Heart right ventricle (tissue), 16 donors: ENCODE data around the gene CCDC91. TPM values are rescaled to one million over a fixed set of nuclear protein-coding genes. Genes with fewer than 3 reads are reported as not detected.
A peak's percentile ranks its signal among the peaks of the same experiment; 100 is the strongest.

Source experiments
- ATAC-seq, 8 donors: fragments of 200-7000 bp; cut with Tn5 transposase; one replicate each; pipeline ENCODE4 v1.9.1; 2020; ENCODE audit warnings: mild to moderate bottlenecking in 8 of 8, moderate library complexity in 8 of 8, moderate number of reproducible peaks in 1 of 8
- DNase-seq, 2 donors: peaks; one replicate each; pipeline ENCODE4 v3.0.0-alpha.2; 2020
- H3K27ac ChIP-seq, 10 donors: fragments of 200-600 bp; sonication (generic) in 2 of 10; one replicate each; pipeline versions ENCODE4 v1.5.0 to v1.8.0; 2020 to 2022; ENCODE audit warnings: mild to moderate bottlenecking in 3 of 10
- H3K27me3 ChIP-seq, 7 donors: fragments of 200-600 bp; one replicate each; pipeline ENCODE4 v1.8.0; 2021 to 2022; ENCODE audit warnings: mild to moderate bottlenecking in 2 of 7
- H3K36me3 ChIP-seq, 9 donors: fragments of 200-600 bp; sonication (generic) in 1 of 9; one replicate each; pipeline versions ENCODE4 v1.5.0 to v1.8.0; 2020 to 2022; ENCODE audit warnings: mild to moderate bottlenecking in 2 of 9
- H3K4me1 ChIP-seq, 9 donors: fragments of 200-600 bp; sonication (generic) in 1 of 9; one replicate each; pipeline versions ENCODE4 v1.5.0 to v1.8.0; 2020 to 2022; ENCODE audit warnings: mild to moderate bottlenecking in 4 of 9
- H3K4me3 ChIP-seq, 10 donors: fragments of 200-600 bp; sonication (generic) in 2 of 10; one replicate each; pipeline versions ENCODE4 v1.5.0 to v1.8.0; 2020 to 2022; ENCODE audit warnings: mild to moderate bottlenecking in 7 of 10, moderate library complexity in 2 of 10
- H3K9me3 ChIP-seq, 11 donors: fragments of 200-600 bp in 10 of 11; sonication (generic) in 2 of 11; one replicate each; pipeline versions ENCODE4 v1.5.0 to v1.8.0; 2013 to 2022; ENCODE audit warnings: mild to moderate bottlenecking in 2 of 11, control low read depth in 1 of 11, moderate library complexity in 1 of 11
- WGBS, 2 donors: extraction: QIAGEN DNeasy Blood & Tissue Kit; methylation state at CpG; one replicate each; pipeline ENCODE4 v1.1.7; 2013; ENCODE audit warnings: inconsistent platforms in 1 of 2; 5-methylcytosine and 5-hydroxymethylcytosine counted together
- intact Hi-C, 10 donors: fragments of 100-400 bp; cut with DNase I; formaldehyde crosslinking; loops; one replicate each; pipeline versions ENCODE4 v1.11.1 to v1.14.2; 2022
- polyA plus RNA-seq, 2 donors: library from polyadenylated mRNA; stranded (reverse); fragments of 200-250 nt; gene quantifications; one replicate each; pipeline ENCODE4 v1.2.3, GENCODE V29; 2013
- total RNA-seq, 10 donors: library from RNA; stranded (reverse); fragmentation: NEBNext Ultra II Directional in 3 of 10; extraction: Animal tissue kit (Norgen Biotek cat#: 25700) in 3 of 10; gene quantifications; one replicate each; pipeline versions ENCODE4 v1.2.1 to v1.2.4, GENCODE V29; 2021 to 2023
- TF ChIP-seq, protein P1 (sequence below), 9 donors: fragments of 200-600 bp; sonication (generic) in 2 of 9; IDR thresholded peaks; one replicate each; pipeline versions ENCODE4 v1.5.0 to v1.8.0; 2021 to 2022; ENCODE audit warnings: antibody characterized with exemption in 9 of 9, mild to moderate bottlenecking in 5 of 9, moderate library complexity in 1 of 9
- donor health status: Arrhythmogenic right ventricular cardiomyopathy.
- donor health status: ischemic (EF 13 %, LVEDD 7.1; RV severe dilation, severe dysfunction).
- donor health status: healthy with polysubstance abuse.
- donor health status: DM: no; HTN: yes; CAD: no.
- donor health status: DM: no; HTN: no; CAD: no.
- donor health status: ischemic (EF 25% LVEDD 6.9; RV normal size, moderate dysfunction).
- donor health status: ischemic (EF 25% LVEDD 5.7; RV mildly dilated, moderate dysfunction).
- donor health status: healthy.
- donor health status: DM: yes; HTN: yes; CAD: no.
- donor health status: Ischemic cardiomyopathy.
- donor health status: ischemic (EF 35%, LVEDD 5.7; RV mildly dilated, moderate dysfunction).
- donor health status: nonischemic (EF 11% LVEDD 7.7; RV severe dilation, severe dysfunction).
- donor health status: DM: yes; HTN: yes; CAD: no.
- donor health status: PGD.
- donor health status: ischemic (EF 29% LVEDD 5.4; RV normal size, mild dysfunction).
- donor health status: nonischemic (EF 23%, LVEDD 6.1; RV moderate dilation, normal function).

CCDC91 gene
- total and polyA plus RNA-seq, 12 donors, result 20.5 to 66.4 (median 54.5) TPM

GRCh38 chr12:28536088-28536487 is 345.8 kb downstream of the CCDC91 start:
- no peak for ATAC-seq
- peaks cover 0 to 16% (median 5%) of the 10 kb centered on the region in 9 donors for H3K4me1 ChIP-seq
- WGBS, 2 donors, result 88 to 91% methylated on average over 2 of the region's 2 CpGs
- H3K27me3 ChIP-seq, result no peaks in the 10 kb centered on the region
- intact Hi-C loops, result no loop called here
- TF ChIP-seq, protein P1, sequence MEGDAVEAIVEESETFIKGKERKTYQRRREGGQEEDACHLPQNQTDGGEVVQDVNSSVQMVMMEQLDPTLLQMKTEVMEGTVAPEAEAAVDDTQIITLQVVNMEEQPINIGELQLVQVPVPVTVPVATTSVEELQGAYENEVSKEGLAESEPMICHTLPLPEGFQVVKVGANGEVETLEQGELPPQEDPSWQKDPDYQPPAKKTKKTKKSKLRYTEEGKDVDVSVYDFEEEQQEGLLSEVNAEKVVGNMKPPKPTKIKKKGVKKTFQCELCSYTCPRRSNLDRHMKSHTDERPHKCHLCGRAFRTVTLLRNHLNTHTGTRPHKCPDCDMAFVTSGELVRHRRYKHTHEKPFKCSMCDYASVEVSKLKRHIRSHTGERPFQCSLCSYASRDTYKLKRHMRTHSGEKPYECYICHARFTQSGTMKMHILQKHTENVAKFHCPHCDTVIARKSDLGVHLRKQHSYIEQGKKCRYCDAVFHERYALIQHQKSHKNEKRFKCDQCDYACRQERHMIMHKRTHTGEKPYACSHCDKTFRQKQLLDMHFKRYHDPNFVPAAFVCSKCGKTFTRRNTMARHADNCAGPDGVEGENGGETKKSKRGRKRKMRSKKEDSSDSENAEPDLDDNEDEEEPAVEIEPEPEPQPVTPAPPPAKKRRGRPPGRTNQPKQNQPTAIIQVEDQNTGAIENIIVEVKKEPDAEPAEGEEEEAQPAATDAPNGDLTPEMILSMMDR (IDR thresholded peaks at IDR 0.05), result no peak
- H3K9me3 ChIP-seq, result peaks cover 0 to 7% (median 0%) of the 10 kb centered on the region in 11 donors
- H3K27ac ChIP-seq, result no peak overlapping the region
- H3K4me3 ChIP-seq, result no peak overlapping the region
- DNase-seq, result no peak
- no peaks in the 10 kb centered on the region for H3K36me3 ChIP-seq

- WGBS, 2 donors, result 86 to 95% methylated on average over 1 of the region's 1 CpG
- ATAC-seq, result peak in 1 of 8 donors; percentile 62
- intact Hi-C loops, result no loop called here
- peaks cover 0 to 16% (median 5%) of the 10 kb centered on the region in 9 donors for H3K4me1 ChIP-seq
- H3K36me3 ChIP-seq, result no peaks in the 10 kb centered on the region
- H3K4me3 ChIP-seq, result no peak overlapping the region
- DNase-seq, result no peak
- TF ChIP-seq, protein P1 (IDR thresholded peaks at IDR 0.05), result no peak
- H3K9me3 ChIP-seq, result peaks cover 0 to 7% (median 0%) of the 10 kb centered on the region in 11 donors
- no peaks in the 10 kb centered on the region for H3K27me3 ChIP-seq
- peak overlapping the region in 1 of 10 donors; percentile 11 for H3K27ac ChIP-seq
These were observed 347.2 kb downstream of the CCDC91 start for GRCh38 chr12:28537474-28537873.

- WGBS, 2 donors, result 96% methylated on average over 4 of the region's 4 CpGs
- DNase-seq (no peak), ATAC-seq (no peak)
- Histone ChIP-seq H3K4me1 (peaks cover 0 to 16% (median 5%) of the 10 kb centered on the region in 9 donors), H3K9me3 (peaks cover 0 to 7% (median 0%) of the 10 kb centered on the region in 11 donors), H3K4me3 (no peak overlapping the region), H3K27ac (no peak overlapping the region), H3K27me3 (no peaks in the 10 kb centered on the region), H3K36me3 (no peaks in the 10 kb centered on the region)
- TF ChIP-seq, protein P1 (IDR thresholded peaks at IDR 0.05), result no peak
- intact Hi-C loops, result no loop called here
These were observed 349.6 kb downstream of the CCDC91 start for GRCh38 chr12:28539691-28540323.

- no peaks in the 10 kb centered on the region for H3K27me3 ChIP-seq
- TF ChIP-seq, protein P1 (IDR thresholded peaks at IDR 0.05), result no peak
- H3K4me1 ChIP-seq, result peaks cover 0 to 12% (median 5%) of the 10 kb centered on the region in 9 donors
- no peak overlapping the region for H3K27ac ChIP-seq
- no peak overlapping the region for H3K4me3 ChIP-seq
- ATAC-seq, result no peak
- DNase-seq, result no peak
- intact Hi-C loops, result no loop called here
- whole genome bisulfite sequencing, 2 donors, result 97 to 99% methylated on average over 2 of the region's 2 CpGs
- H3K36me3 ChIP-seq, result no peaks in the 10 kb centered on the region
- H3K9me3 ChIP-seq, result peaks cover 0 to 7% (median 0%) of the 10 kb centered on the region in 11 donors
These were observed 350.1 kb downstream of the CCDC91 start for GRCh38 chr12:28540324-28540714.
